Adrenal gland (tissue), 12 donors: ENCODE results near the gene HSD17B14. TPM values are rescaled to one million over a fixed set of nuclear protein-coding genes. Genes with fewer than 3 reads are reported as not detected.

Experiments
- DNase-seq, 7 donors: peaks; one replicate each; pipeline ENCODE4 v3.0.0-alpha.2; 2019 to 2020
- H3K27ac ChIP-seq, 5 donors: fragments of 200-600 bp; sonication (generic) in 4 of 5; 1 replicate in 3 of 5; 2 replicates in 2 of 5; pipeline versions ENCODE4 v1.5.1 to v1.8.0; 2016 to 2020; ENCODE audit warnings: mild to moderate bottlenecking in 1 of 5
- H3K27me3 ChIP-seq: fragments of 200-600 bp; 2 replicates; pipeline ENCODE4 v1.8.0; 2021
- H3K36me3 ChIP-seq, 2 donors: fragments of 200-600 bp; replicated peaks in 1 of 2; 1 replicate in 1 of 2; 2 replicates in 1 of 2; pipeline versions ENCODE4 v1.5.1 to v1.8.0; 2018 to 2022
- H3K4me1 ChIP-seq, 2 donors: fragments of 200-600 bp; replicated peaks in 1 of 2; 1 replicate in 1 of 2; 2 replicates in 1 of 2; pipeline versions ENCODE4 v1.5.1 to v1.8.0; 2018 to 2021
- H3K4me3 ChIP-seq, 4 donors: fragments of 200-600 bp; sonication (generic) in 3 of 4; one replicate each; pipeline ENCODE4 v1.5.1; 2016 to 2018
- H3K9me3 ChIP-seq, 3 donors: fragments of 200-600 bp; sonication (generic) in 1 of 3; replicated peaks in 1 of 3; 1 replicate in 2 of 3; 2 replicates in 1 of 3; pipeline versions ENCODE4 v1.5.1 to v1.8.0; 2016 to 2021
- POLR2A ChIP-seq, 2 donors: fragments of 450-650 bp; IDR thresholded peaks; one replicate each; pipeline ENCODE4 v1.6.1; 2017; ENCODE audit warnings: antibody characterized with exemption in 2 of 2, mild to moderate bottlenecking in 2 of 2, moderate library complexity in 1 of 2
- WGBS, 4 donors: extraction: QIAGEN DNeasy Blood & Tissue Kit in 2 of 4; methylation state at CpG; one replicate each; pipeline versions ENCODE4 v1.1.5 to v1.1.7; 2013 to 2017; 5-methylcytosine and 5-hydroxymethylcytosine counted together
- intact Hi-C, 2 donors: fragments of 100-400 bp; cut with DNase I; formaldehyde crosslinking; loops; one replicate each; pipeline versions ENCODE4 v1.14.1 to v1.15.0; 2022 to 2023
- polyA plus RNA-seq, 3 donors: library from polyadenylated mRNA; stranded (reverse); fragments of 200-250 nt in 2 of 3; fragments of 350-450 nt in 1 of 3; fragmentation: Illumina TruSeq in 1 of 3; extraction: RNeasy Lipid Tissue Mini Kit (QIAGEN cat#74804) in 1 of 3; gene quantifications; one replicate each; pipeline ENCODE4 v1.2.3, GENCODE V29; 2013 to 2014
- total RNA-seq, 9 donors: library from RNA; depleted of rRNA in 4 of 9; stranded (reverse); fragments of >200 nt in 4 of 9; fragments of 120-200 nt in 1 of 9; fragmentation: NEBNext Ultra II Directional in 1 of 9; extraction: Animal tissue kit (Norgen Biotek cat#: 25700) in 1 of 9; gene quantifications; one replicate each; pipeline versions ENCODE4 v1.1.0 to v1.2.4, GENCODE V29; 2013 to 2023
- TF ChIP-seq, protein P1 (sequence below), 6 experiments: fragments of 450-650 bp in 4 of 6; fragments of 200-600 bp in 2 of 6; sonication (generic) in 1 of 6; IDR thresholded peaks; 1 replicate in 5 of 6; 2 replicates in 1 of 6; pipeline versions ENCODE4 v1.5.1 to v1.8.0; 2016 to 2021; ENCODE audit warnings: antibody characterized with exemption in 6 of 6, mild to moderate bottlenecking in 2 of 6, moderate library complexity in 1 of 6
- donor health status: healthy with polysubstance abuse.
- donor health status: Bipolar disorder and iron deficiency.
- donor health status: DM: yes; HTN: yes; CAD: no.
- donor health status: DM: no; HTN: no; CAD: no.
- donor health status: DM: no; HTN: no; CAD: no.
- donor health status: DM: yes; HTN: yes; CAD: no.

HSD17B14 gene
- total and polyA plus RNA-seq, 12 donors: 7.4 to 178 (median 40.6) TPM

DNA sequence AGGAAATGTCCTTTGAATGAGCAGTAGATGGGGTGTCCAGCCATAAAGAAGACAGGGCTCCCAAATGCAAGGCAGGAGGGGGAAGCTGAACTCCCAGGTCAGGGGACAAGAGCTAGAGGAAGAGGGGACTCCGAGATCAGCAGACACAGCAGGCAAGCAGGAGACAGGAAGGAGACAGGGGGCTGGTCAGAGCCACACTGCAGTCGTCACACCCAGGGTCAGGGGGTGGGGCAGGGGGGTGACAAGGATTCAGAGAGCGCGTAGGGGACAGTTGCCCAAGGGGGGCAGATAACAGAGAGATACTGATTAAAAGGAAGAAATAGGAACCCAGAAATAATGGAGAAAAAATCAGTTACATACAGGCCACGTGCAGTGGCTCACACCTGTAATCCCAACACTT, 3.2 kb downstream of the HSD17B14 start:
- DNase-seq: no peak
- WGBS, 4 donors: 65 to 85% (median 75%) methylated on average over 5 of the region's 5 CpGs
- no peaks in the 10 kb centered on the region for H3K27me3 ChIP-seq
- no peak overlapping the region for H3K27ac ChIP-seq
- H3K4me3 ChIP-seq: no peak overlapping the region
- intact Hi-C loops: loop anchor here in 1 of 2 donors (2.0 kb wide), 1 partner anchor 38 kb away; no protein-coding TSS in a partner anchor
- TF ChIP-seq, protein P1, sequence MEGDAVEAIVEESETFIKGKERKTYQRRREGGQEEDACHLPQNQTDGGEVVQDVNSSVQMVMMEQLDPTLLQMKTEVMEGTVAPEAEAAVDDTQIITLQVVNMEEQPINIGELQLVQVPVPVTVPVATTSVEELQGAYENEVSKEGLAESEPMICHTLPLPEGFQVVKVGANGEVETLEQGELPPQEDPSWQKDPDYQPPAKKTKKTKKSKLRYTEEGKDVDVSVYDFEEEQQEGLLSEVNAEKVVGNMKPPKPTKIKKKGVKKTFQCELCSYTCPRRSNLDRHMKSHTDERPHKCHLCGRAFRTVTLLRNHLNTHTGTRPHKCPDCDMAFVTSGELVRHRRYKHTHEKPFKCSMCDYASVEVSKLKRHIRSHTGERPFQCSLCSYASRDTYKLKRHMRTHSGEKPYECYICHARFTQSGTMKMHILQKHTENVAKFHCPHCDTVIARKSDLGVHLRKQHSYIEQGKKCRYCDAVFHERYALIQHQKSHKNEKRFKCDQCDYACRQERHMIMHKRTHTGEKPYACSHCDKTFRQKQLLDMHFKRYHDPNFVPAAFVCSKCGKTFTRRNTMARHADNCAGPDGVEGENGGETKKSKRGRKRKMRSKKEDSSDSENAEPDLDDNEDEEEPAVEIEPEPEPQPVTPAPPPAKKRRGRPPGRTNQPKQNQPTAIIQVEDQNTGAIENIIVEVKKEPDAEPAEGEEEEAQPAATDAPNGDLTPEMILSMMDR (IDR thresholded peaks at IDR 0.05): no peak
- TF ChIP-seq POLR2A (IDR thresholded peaks at IDR 0.05): no peak
- H3K36me3 ChIP-seq: peaks cover 0 to 22% of the 10 kb centered on the region in 2 donors
- no peaks in the 10 kb centered on the region for H3K9me3 ChIP-seq
- peaks cover 4 to 7% of the 10 kb centered on the region in 2 donors for H3K4me1 ChIP-seq

DNA sequence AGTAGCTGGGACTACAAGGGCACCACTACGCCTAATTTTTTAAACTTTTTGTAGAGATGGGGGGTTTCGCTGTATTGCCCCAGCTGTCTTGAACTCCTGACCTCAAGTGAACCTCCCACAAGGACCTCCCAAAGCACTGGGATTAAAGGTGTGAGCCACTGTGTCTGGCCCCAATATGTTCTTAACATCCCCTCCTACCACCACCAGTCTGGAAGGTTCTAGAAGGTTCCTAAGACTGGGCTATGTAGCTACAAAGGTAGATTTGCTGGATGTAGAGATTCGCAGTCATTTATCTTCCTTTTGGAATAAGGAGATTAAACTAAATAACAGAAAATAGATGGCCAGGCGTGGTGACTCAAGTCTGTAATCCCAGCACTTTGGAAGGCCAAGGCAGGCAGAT, 5.3 kb downstream of the HSD17B14 start:
- intact Hi-C loops: no loop called here
- Histone ChIP-seq H3K27me3 (no peaks in the 10 kb centered on the region), H3K27ac (no peak overlapping the region), H3K9me3 (no peaks in the 10 kb centered on the region), H3K4me3 (no peak overlapping the region), H3K36me3 (peaks cover 0 to 24% of the 10 kb centered on the region in 2 donors), H3K4me1 (peaks cover 0 to 4% of the 10 kb centered on the region in 2 donors)
- no peak for DNase-seq
- 95 to 99% (median 97%) methylated on average over 4 of the region's 4 CpGs for WGBS, 4 donors
- TF ChIP-seq, protein P1 (IDR thresholded peaks at IDR 0.05): no peak
- no peak for TF ChIP-seq POLR2A (IDR thresholded peaks at IDR 0.05)

DNA sequence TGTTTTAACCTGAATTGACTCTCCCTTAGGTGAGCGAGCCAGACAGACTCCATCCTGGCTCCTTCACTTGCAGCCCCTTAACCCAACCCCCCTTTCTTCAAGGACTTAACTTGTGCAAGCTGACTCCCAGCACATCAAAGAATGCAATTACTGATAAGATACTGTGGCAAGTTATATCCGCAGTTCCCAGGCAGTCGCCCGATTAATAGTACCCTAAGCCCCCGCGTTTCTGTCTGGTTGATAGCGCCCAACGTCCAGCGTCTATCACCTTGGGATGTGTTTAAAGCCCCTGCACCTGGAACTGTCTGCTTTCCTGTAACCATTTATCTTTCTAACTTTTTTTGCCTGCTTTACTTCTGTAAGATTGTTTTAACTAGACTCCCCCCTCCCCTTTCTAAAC, 6.2 kb downstream of the HSD17B14 start:
- no peaks in the 10 kb centered on the region for H3K4me1 ChIP-seq
- H3K27me3 ChIP-seq: no peaks in the 10 kb centered on the region
- no peaks in the 10 kb centered on the region for H3K9me3 ChIP-seq
- no peak for DNase-seq
- no peak overlapping the region for H3K27ac ChIP-seq
- 43 to 64% (median 54%) methylated on average over 9 of the region's 9 CpGs for WGBS, 4 donors
- TF ChIP-seq, protein P1 (IDR thresholded peaks at IDR 0.05): no peak
- no peak for TF ChIP-seq POLR2A (IDR thresholded peaks at IDR 0.05)
- H3K36me3 ChIP-seq: peaks cover 0 to 24% of the 10 kb centered on the region in 2 donors
- intact Hi-C loops: no loop called here
- no peak overlapping the region for H3K4me3 ChIP-seq

DNA sequence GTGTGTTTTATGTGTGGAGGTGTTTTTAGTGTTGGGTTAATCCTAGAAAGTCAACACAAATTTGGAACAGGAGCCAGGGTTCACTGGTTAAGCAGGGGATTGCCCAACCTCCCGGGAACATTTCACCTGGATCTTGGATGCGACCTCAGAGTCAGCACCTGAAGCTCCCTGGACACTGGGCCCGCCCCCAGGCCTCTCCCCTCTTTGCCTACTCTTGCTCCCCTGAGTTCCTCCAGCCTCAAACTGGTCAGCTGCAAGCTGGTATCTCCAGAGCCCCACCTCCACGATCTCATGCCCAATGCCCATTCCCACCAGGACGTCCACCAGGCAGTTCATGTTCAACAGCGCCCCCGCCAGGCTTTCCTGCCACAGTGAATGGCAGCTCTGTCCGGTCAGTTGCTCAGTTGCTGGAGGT, 9.7 kb downstream of the HSD17B14 start:
- no peak overlapping the region for H3K27ac ChIP-seq
- no peaks in the 10 kb centered on the region for H3K27me3 ChIP-seq
- H3K9me3 ChIP-seq: no peaks in the 10 kb centered on the region
- DNase-seq: no peak
- H3K4me1 ChIP-seq: no peaks in the 10 kb centered on the region
- peaks cover 0 to 13% of the 10 kb centered on the region in 2 donors for H3K36me3 ChIP-seq
- H3K4me3 ChIP-seq: no peak overlapping the region
- TF ChIP-seq, protein P1 (IDR thresholded peaks at IDR 0.05): no peak
- TF ChIP-seq POLR2A (IDR thresholded peaks at IDR 0.05): no peak
- intact Hi-C loops: no loop called here
- 65 to 96% (median 88%) methylated on average over 5 to 8 of the region's 8 CpGs for WGBS, 4 donors
